ENCODE data around the gene SSBP4.

DNA sequence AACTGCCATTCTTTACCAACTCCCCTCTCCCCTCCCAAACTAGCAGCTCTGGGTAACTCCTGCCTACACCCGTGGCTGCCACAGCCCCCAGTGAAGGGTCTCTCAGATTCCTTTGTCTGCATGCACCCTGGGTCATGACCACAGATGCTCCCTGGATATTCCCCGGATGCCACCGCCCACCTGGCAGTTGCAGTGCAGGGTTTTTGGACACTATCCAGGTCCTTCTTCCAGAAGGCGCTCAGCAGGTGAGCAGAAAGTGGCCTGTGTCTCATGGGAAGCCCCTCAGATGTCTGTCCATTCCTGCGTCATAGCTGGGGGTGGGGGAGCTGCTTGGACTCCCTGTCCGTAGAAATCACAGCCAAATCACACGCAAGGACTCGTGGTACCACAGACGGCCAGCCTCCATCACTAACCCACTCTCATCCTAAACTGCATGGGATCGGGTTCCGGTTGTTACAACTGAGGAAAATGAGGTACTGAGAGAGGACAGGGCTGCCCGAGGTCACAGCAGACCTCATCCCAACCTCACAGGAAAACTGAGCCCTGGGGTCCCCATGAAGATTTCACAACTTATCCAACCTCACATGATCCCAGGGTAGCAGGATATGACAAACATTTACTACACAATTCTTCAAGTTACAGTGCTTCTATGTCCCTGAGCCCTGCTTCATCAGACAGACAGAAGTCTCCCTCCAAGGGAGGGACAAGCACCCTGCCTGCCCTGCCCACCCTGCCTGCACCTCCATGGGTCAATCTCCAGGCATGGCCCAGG is 64.1 kb downstream of the SSBP4 start:
- TF ChIP-seq RAD21 (IDR thresholded peaks at IDR 0.05) (no peak), EGR1 (IDR thresholded peaks at IDR 0.05; ENCODE audit: low read depth in 2 of 2) (no peak), RXRA (IDR thresholded peaks at IDR 0.05) (no peak)
- TF ChIP-seq, protein P1, sequence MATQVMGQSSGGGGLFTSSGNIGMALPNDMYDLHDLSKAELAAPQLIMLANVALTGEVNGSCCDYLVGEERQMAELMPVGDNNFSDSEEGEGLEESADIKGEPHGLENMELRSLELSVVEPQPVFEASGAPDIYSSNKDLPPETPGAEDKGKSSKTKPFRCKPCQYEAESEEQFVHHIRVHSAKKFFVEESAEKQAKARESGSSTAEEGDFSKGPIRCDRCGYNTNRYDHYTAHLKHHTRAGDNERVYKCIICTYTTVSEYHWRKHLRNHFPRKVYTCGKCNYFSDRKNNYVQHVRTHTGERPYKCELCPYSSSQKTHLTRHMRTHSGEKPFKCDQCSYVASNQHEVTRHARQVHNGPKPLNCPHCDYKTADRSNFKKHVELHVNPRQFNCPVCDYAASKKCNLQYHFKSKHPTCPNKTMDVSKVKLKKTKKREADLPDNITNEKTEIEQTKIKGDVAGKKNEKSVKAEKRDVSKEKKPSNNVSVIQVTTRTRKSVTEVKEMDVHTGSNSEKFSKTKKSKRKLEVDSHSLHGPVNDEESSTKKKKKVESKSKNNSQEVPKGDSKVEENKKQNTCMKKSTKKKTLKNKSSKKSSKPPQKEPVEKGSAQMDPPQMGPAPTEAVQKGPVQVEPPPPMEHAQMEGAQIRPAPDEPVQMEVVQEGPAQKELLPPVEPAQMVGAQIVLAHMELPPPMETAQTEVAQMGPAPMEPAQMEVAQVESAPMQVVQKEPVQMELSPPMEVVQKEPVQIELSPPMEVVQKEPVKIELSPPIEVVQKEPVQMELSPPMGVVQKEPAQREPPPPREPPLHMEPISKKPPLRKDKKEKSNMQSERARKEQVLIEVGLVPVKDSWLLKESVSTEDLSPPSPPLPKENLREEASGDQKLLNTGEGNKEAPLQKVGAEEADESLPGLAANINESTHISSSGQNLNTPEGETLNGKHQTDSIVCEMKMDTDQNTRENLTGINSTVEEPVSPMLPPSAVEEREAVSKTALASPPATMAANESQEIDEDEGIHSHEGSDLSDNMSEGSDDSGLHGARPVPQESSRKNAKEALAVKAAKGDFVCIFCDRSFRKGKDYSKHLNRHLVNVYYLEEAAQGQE (IDR thresholded peaks at IDR 0.05): no peak
- TF ChIP-seq, protein P2, sequence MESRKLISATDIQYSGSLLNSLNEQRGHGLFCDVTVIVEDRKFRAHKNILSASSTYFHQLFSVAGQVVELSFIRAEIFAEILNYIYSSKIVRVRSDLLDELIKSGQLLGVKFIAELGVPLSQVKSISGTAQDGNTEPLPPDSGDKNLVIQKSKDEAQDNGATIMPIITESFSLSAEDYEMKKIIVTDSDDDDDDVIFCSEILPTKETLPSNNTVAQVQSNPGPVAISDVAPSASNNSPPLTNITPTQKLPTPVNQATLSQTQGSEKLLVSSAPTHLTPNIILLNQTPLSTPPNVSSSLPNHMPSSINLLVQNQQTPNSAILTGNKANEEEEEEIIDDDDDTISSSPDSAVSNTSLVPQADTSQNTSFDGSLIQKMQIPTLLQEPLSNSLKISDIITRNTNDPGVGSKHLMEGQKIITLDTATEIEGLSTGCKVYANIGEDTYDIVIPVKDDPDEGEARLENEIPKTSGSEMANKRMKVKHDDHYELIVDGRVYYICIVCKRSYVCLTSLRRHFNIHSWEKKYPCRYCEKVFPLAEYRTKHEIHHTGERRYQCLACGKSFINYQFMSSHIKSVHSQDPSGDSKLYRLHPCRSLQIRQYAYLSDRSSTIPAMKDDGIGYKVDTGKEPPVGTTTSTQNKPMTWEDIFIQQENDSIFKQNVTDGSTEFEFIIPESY (IDR thresholded peaks at IDR 0.05): no peak
- TF ChIP-seq, protein P3, sequence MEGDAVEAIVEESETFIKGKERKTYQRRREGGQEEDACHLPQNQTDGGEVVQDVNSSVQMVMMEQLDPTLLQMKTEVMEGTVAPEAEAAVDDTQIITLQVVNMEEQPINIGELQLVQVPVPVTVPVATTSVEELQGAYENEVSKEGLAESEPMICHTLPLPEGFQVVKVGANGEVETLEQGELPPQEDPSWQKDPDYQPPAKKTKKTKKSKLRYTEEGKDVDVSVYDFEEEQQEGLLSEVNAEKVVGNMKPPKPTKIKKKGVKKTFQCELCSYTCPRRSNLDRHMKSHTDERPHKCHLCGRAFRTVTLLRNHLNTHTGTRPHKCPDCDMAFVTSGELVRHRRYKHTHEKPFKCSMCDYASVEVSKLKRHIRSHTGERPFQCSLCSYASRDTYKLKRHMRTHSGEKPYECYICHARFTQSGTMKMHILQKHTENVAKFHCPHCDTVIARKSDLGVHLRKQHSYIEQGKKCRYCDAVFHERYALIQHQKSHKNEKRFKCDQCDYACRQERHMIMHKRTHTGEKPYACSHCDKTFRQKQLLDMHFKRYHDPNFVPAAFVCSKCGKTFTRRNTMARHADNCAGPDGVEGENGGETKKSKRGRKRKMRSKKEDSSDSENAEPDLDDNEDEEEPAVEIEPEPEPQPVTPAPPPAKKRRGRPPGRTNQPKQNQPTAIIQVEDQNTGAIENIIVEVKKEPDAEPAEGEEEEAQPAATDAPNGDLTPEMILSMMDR (IDR thresholded peaks at IDR 0.05; ENCODE audit: low read depth, low read length, missing input control): no peak
